Natural killer cell treated with Interleukin-12 subunit alpha and Interleukin-12 subunit beta and Interleukin-15 and Interleukin-18, amount 100 ng/mL, for 72 hours (primary cell): ENCODE data around the gene NDUFB8. TPM values are rescaled to one million over a fixed set of nuclear protein-coding genes. Genes with fewer than 3 reads are reported as not detected.

ENCODE experiments used
- ATAC-seq, 2 donors: fragments of 150-1000 bp; cut with Tn5 transposase in 1 of 2; sonication (Bioruptor Pico), chemical (Tn5 transposase) in 1 of 2; 2 replicates each; pipeline ENCODE4 v1.10.0; 2021
- DNase-seq: peaks from one replicate; pipeline ENCODE4 v3.0.0; 2022; ENCODE audit warnings: low spot score
- H3K27ac Mint-ChIP-seq, 2 donors: 1 replicate in 1 of 2; 2 replicates in 1 of 2; pipeline ENCODE4 v1.8.0; 2022; ENCODE audit warnings: mixed read lengths in 2 of 2, mild to moderate bottlenecking in 1 of 2, moderate library complexity in 1 of 2
- H3K27me3 Mint-ChIP-seq, 2 donors: 1 replicate in 1 of 2; 2 replicates in 1 of 2; pipeline ENCODE4 v1.8.0; 2022; ENCODE audit warnings: mixed read lengths in 2 of 2
- H3K36me3 Mint-ChIP-seq: one replicate; pipeline ENCODE4 v1.8.0; 2022; ENCODE audit warnings: mixed read lengths
- H3K4me1 Mint-ChIP-seq, 2 donors: 1 replicate in 1 of 2; 2 replicates in 1 of 2; pipeline ENCODE4 v1.8.0; 2022; ENCODE audit warnings: low read depth in 2 of 2, mixed read lengths in 2 of 2, mild to moderate bottlenecking in 1 of 2
- H3K4me3 Mint-ChIP-seq: one replicate; pipeline ENCODE4 v1.8.0; 2022; ENCODE audit warnings: mixed read lengths
- H3K9me3 Mint-ChIP-seq: 2 replicates; pipeline ENCODE4 v1.8.0; 2022; ENCODE audit warnings: mixed read lengths
- total RNA-seq, 2 donors: library from RNA; stranded (reverse); gene quantifications; one replicate each; pipeline ENCODE4 v1.2.3, GENCODE V29; 2022

The NDUFB8 gene
- total RNA-seq, 2 donors from 2014 or later, result 165 to 209 TPM

DNA sequence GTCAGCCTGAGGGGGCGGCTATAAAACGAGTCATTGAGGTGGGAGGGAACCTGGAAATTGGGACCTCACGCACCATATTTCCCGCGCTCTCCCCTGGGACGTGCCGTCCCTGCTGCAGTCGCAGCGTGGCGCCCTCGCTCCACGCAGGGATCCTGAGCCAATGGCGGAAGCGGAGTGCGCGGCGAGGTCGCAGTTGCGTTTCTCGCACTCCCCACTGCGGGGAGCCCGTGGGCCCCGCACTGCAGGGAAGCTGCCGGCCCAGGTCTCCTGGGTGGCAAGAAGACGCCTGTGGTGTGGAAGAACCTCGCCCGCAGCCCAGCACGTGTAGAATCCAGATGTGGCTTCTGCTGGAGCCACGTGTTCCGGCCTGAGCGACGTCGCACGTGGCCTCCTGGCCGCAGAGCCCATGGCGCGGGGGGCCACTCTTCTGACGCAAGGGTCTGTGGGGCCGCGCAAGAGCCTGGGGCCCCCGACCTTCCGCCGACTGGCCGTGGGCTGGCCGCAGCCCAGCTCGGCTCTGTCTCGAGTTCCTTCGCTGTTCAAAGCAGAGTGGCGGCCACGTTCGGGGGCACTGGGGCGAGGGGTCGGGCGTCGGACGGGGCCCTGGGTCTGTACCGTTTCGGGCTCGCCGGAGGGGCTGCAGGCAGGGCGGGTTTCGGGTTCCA is 32.5 kb upstream of the NDUFB8 start:
- ATAC-seq, result peak; percentile 91 to 93
- Mint-ChIP-seq H3K4me1 (peaks cover 9 to 11% of the 10 kb centered on the region in 2 donors), H3K9me3 (no peaks in the 10 kb centered on the region)

GRCh38 chr10:100561005-100561404 is 31.3 kb upstream of the NDUFB8 start:
- peaks cover 13 to 24% of the 10 kb centered on the region in 2 donors for H3K27me3 Mint-ChIP-seq
- H3K36me3 Mint-ChIP-seq, result peaks cover 6% of the 10 kb centered on the region
- no peaks in the 10 kb centered on the region for H3K9me3 Mint-ChIP-seq
- DNase-seq, result no peak
- H3K4me1 Mint-ChIP-seq, result peaks cover 9 to 11% of the 10 kb centered on the region in 2 donors
- no peak for ATAC-seq
- peak overlapping the region; percentile 28 for H3K4me3 Mint-ChIP-seq
- H3K27ac Mint-ChIP-seq, result no peak overlapping the region

More for the DNA sequence above, 32.5 kb upstream of the NDUFB8 start:
- peaks cover 13 to 35% of the 10 kb centered on the region in 2 donors for H3K27me3 Mint-ChIP-seq
- H3K4me3 Mint-ChIP-seq, result peak overlapping the region; percentile 28
- peak; percentile 76 for DNase-seq
- H3K36me3 Mint-ChIP-seq, result peaks cover 6% of the 10 kb centered on the region
- no peak overlapping the region for H3K27ac Mint-ChIP-seq

GRCh38 chr10:100560248-100560647 is 30.6 kb upstream of the NDUFB8 start:
- peaks cover 13 to 22% of the 10 kb centered on the region in 2 donors for H3K27me3 Mint-ChIP-seq
- DNase-seq, result no peak
- peaks cover 9 to 11% of the 10 kb centered on the region in 2 donors for H3K4me1 Mint-ChIP-seq
- no peak overlapping the region for H3K4me3 Mint-ChIP-seq
- H3K9me3 Mint-ChIP-seq, result no peaks in the 10 kb centered on the region
- no peak overlapping the region for H3K27ac Mint-ChIP-seq
- peaks cover 12% of the 10 kb centered on the region for H3K36me3 Mint-ChIP-seq
- ATAC-seq, result no peak

DNA sequence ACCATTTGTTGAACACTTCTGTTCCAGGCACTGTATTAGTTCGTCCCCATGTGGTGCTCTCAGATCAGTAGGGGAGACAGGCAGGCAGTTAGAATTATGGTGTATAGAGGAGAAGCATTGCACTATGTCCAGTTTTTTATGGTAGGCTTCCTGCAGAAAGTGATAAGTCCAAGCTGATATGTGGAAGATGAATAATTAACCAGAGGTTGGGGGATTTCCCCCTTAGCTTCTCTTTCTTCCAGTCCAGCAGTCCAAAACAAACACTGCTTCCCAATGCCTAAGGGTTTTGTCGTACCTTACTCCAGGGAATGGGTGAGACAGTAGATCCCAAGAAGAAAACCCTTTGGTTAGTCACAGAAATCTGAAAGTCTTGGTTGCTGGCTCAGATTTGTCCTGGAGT is 25.2 kb upstream of the NDUFB8 start:
- no peaks in the 10 kb centered on the region for H3K9me3 Mint-ChIP-seq
- no peak overlapping the region for H3K27ac Mint-ChIP-seq
- H3K4me1 Mint-ChIP-seq, result peaks cover 0 to 3% of the 10 kb centered on the region in 2 donors
- H3K27me3 Mint-ChIP-seq, result no peaks in the 10 kb centered on the region
- H3K36me3 Mint-ChIP-seq, result peaks cover 12% of the 10 kb centered on the region
- H3K4me3 Mint-ChIP-seq, result no peak overlapping the region
- no peak for ATAC-seq
- DNase-seq, result no peak

DNA sequence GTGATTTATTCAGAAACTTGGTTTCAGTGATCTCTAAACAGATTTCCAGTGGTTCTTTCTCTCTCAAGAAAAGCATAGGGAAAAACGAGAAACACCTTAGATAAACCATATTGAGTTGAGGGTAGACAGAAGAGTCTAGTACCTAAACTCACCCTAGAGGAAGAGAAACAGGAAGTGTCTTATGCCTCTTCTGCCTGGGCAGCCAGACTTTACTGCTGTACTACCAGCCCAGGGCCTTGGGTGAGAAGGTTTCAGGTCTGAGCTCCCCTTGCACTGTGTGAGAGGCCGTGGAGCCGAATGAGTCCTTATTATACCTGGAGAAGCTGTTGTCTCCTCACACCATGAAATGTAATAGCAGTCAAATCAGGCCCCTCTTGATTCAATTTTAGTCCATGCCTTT is 24.3 kb upstream of the NDUFB8 start:
- no peak for ATAC-seq
- Mint-ChIP-seq H3K27ac (no peak overlapping the region), H3K27me3 (no peaks in the 10 kb centered on the region), H3K4me3 (no peak overlapping the region), H3K36me3 (peaks cover 12% of the 10 kb centered on the region), H3K4me1 (peaks cover 0 to 3% of the 10 kb centered on the region in 2 donors), H3K9me3 (no peaks in the 10 kb centered on the region)
- no peak for DNase-seq

GRCh38 chr10:100551738-100552137 is 22.1 kb upstream of the NDUFB8 start:
- no peak overlapping the region for H3K4me3 Mint-ChIP-seq
- DNase-seq (no peak), ATAC-seq (no peak)
- peaks cover 12% of the 10 kb centered on the region for H3K36me3 Mint-ChIP-seq
- H3K27me3 Mint-ChIP-seq, result no peaks in the 10 kb centered on the region
- peaks cover 0 to 3% of the 10 kb centered on the region in 2 donors for H3K4me1 Mint-ChIP-seq
- no peak overlapping the region for H3K27ac Mint-ChIP-seq
- no peaks in the 10 kb centered on the region for H3K9me3 Mint-ChIP-seq

DNA sequence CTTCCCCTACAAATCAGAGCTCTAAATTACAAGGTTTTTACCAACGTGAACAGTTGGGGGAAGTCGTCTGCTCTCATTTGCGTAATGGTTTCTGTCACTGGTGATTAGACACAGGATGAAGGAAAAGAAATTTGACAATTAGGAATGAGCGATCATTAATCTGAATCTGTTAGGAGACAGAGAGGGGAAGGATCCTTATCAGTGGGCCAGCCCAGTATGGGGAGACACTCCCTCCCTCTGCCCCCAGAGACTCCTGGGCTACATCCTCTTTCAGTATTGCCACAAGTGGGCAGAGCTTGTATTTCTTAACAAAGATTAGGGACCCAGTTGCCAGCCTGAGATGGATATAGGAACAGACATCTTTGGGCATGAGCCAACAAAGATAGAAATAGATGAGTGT is 21.5 kb upstream of the NDUFB8 start:
- Mint-ChIP-seq H3K27me3 (no peaks in the 10 kb centered on the region), H3K36me3 (peaks cover 12% of the 10 kb centered on the region), H3K27ac (no peak overlapping the region), H3K9me3 (no peaks in the 10 kb centered on the region), H3K4me1 (peaks cover 0 to 3% of the 10 kb centered on the region in 2 donors), H3K4me3 (no peak overlapping the region)
- DNase-seq (no peak), ATAC-seq (no peak)

- Mint-ChIP-seq H3K36me3 (peaks cover 23% of the 10 kb centered on the region), H3K27ac (no peak overlapping the region), H3K9me3 (no peaks in the 10 kb centered on the region), H3K27me3 (no peaks in the 10 kb centered on the region), H3K4me1 (peaks cover 0 to 10% of the 10 kb centered on the region in 2 donors), H3K4me3 (no peak overlapping the region)
- ATAC-seq, result no peak
- DNase-seq, result no peak
Measured at GRCh38 chr10:100544950-100545349, 15.3 kb upstream of the NDUFB8 start.

GRCh38 chr10:100537475-100537874 is 7.8 kb upstream of the NDUFB8 start:
- peaks cover 15% of the 10 kb centered on the region for H3K36me3 Mint-ChIP-seq
- no peak overlapping the region for H3K27ac Mint-ChIP-seq
- ATAC-seq, result no peak
- H3K9me3 Mint-ChIP-seq, result no peaks in the 10 kb centered on the region
- H3K4me1 Mint-ChIP-seq, result peaks cover 0 to 22% of the 10 kb centered on the region in 2 donors
- no peak overlapping the region for H3K4me3 Mint-ChIP-seq
- no peaks in the 10 kb centered on the region for H3K27me3 Mint-ChIP-seq
- no peak for DNase-seq

- DNase-seq (peak; percentile 94), ATAC-seq (peak; percentile 97 to 100)
- Mint-ChIP-seq H3K9me3 (no peaks in the 10 kb centered on the region), H3K4me1 (peaks cover 6 to 26% of the 10 kb centered on the region in 2 donors), H3K4me3 (peak within 1 kb of the TSS; percentile 33), H3K36me3 (peaks cover 7% of the 10 kb centered on the region), H3K27ac (no peak within 1 kb of the TSS), H3K27me3 (no peaks in the 10 kb centered on the region)
Measured at GRCh38 chr10:100535715-100536353, 6.2 kb upstream of the NDUFB8 start, which contains the start of gene HIF1AN. TSS of gene HIF1AN (plus strand) at chr10:100535943. CDS start at chr10:100535959, 16 bp downstream.

DNA sequence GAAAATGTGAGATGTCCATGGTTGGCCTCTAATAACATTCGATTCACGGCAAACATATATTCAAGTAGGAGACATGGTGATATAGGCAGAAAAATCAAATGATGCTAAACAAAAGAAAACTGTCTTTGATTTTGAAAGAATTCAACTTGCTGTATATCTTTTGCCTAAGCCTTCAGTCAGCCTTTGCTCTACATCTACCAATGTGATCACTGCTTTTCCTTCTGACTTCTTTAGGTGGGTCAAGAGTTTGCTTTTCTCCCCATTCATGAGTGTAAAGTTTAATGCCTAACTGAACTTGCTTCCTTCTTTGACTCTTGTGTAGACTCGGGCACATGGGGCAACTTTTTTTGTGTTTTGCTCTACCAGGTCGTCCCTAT is 5.7 kb upstream of the NDUFB8 start:
- H3K36me3 Mint-ChIP-seq, result peaks cover 8% of the 10 kb centered on the region
- H3K27me3 Mint-ChIP-seq, result no peaks in the 10 kb centered on the region
- peak in 1 of 2 donors; percentile 0 for ATAC-seq
- no peak overlapping the region for H3K4me3 Mint-ChIP-seq
- no peak for DNase-seq
- peaks cover 7 to 25% of the 10 kb centered on the region in 2 donors for H3K4me1 Mint-ChIP-seq
- no peaks in the 10 kb centered on the region for H3K9me3 Mint-ChIP-seq
- H3K27ac Mint-ChIP-seq, result no peak overlapping the region

DNA sequence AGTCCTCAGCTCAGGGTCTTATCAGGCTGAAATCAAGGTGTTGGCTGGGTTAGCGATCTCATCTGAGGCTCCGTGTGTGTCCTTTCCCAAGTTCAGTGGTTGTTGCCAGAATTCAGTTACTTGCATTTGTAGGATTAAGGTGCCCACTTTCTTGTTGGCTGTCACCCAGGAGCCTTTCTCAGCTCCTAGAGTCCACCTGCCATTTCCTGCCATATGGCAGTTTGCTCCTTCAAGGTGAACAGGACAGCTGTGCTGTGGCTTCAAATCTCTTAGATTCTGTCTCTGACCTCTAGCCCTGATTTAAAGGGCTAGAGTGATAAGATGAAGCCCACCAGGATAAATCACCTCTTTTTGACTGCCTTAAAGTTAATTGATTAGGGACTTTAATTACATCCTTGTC is 5.1 kb upstream of the NDUFB8 start:
- ATAC-seq (no peak), DNase-seq (no peak)
- Mint-ChIP-seq H3K4me3 (peak overlapping the region; percentile 33), H3K36me3 (peaks cover 11% of the 10 kb centered on the region), H3K4me1 (peaks cover 13 to 30% of the 10 kb centered on the region in 2 donors), H3K27ac (no peak overlapping the region), H3K9me3 (no peaks in the 10 kb centered on the region), H3K27me3 (no peaks in the 10 kb centered on the region)

DNA sequence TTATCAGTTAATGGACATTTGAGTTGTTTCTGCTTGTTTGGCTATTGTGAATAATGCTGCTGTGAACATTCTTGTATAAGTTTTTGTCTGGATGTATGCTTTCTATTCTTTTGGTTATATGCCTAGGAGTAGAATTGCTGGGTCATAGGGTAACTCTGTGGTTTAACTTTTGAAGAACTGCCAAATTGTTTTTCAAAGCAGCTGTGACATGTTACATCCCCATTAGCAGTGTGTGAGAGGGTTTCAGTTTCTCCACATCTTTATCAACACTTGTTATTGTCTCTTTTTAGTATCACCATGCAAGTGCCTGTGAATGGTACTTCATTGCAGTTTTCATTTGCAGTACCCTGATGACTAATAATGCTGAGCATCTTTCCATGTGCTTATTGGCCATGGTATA is 2.1 kb upstream of the NDUFB8 start:
- Mint-ChIP-seq H3K4me1 (peaks cover 23 to 30% of the 10 kb centered on the region in 2 donors), H3K27me3 (no peaks in the 10 kb centered on the region), H3K9me3 (no peaks in the 10 kb centered on the region), H3K27ac (peak overlapping the region in 1 of 2 donors; percentile 80), H3K36me3 (peaks cover 12% of the 10 kb centered on the region), H3K4me3 (peak overlapping the region; percentile 17)
- ATAC-seq, result no peak
- no peak for DNase-seq

- Mint-ChIP-seq H3K4me3 (peak overlapping the region; percentile 89), H3K36me3 (peaks cover 25% of the 10 kb centered on the region), H3K27me3 (no peaks in the 10 kb centered on the region), H3K4me1 (peaks cover 32 to 35% of the 10 kb centered on the region in 2 donors), H3K9me3 (no peaks in the 10 kb centered on the region), H3K27ac (peak overlapping the region; percentile 78 to 92)
- peak in 1 of 2 donors; percentile 50 for ATAC-seq
- no peak for DNase-seq
Measured at GRCh38 chr10:100528921-100529474, 673 bp downstream of the NDUFB8 start.
